Ectodermal cell (in vitro differentiated cells): ENCODE data around the gene CDS1.

Source experiments
- H3K27ac ChIP-seq: 2 replicates; pipeline ENCODE4 v1.7.0; 2013; ENCODE audit warnings: mild to moderate bottlenecking, low read depth, low read length; ENCODE audit not compliant: insufficient read depth, poor library complexity, severe bottlenecking
- H3K27me3 ChIP-seq: 2 replicates; pipeline ENCODE4 v1.7.0; 2013; ENCODE audit warnings: mild to moderate bottlenecking, low read length; ENCODE audit not compliant: insufficient read depth, control insufficient read depth, poor library complexity, severe bottlenecking
- H3K36me3 ChIP-seq: one replicate; pipeline ENCODE4 v1.7.0; 2013; ENCODE audit warnings: low read length; ENCODE audit not compliant: control insufficient read depth, insufficient read depth
- H3K4me1 ChIP-seq: one replicate; pipeline ENCODE4 v1.7.0; 2013; ENCODE audit warnings: low read length; ENCODE audit not compliant: control insufficient read depth, insufficient read depth
- H3K4me3 ChIP-seq: 2 replicates; pipeline ENCODE4 v1.7.0; 2013; ENCODE audit warnings: low read depth, low read length, control low read depth; ENCODE audit not compliant: insufficient read depth
- H3K9me3 ChIP-seq: 2 replicates; pipeline ENCODE4 v1.7.0; 2013; ENCODE audit warnings: mild to moderate bottlenecking, low read length, moderate library complexity; ENCODE audit not compliant: control insufficient read depth
- WGBS, 2 experiments: methylation state at CpG; one replicate each; pipeline ENCODE4 v1.1.7; 2013; ENCODE audit warnings: missing lambda C conversion rate in 2 of 2; 5-methylcytosine and 5-hydroxymethylcytosine counted together

CDS1 gene

DNA sequence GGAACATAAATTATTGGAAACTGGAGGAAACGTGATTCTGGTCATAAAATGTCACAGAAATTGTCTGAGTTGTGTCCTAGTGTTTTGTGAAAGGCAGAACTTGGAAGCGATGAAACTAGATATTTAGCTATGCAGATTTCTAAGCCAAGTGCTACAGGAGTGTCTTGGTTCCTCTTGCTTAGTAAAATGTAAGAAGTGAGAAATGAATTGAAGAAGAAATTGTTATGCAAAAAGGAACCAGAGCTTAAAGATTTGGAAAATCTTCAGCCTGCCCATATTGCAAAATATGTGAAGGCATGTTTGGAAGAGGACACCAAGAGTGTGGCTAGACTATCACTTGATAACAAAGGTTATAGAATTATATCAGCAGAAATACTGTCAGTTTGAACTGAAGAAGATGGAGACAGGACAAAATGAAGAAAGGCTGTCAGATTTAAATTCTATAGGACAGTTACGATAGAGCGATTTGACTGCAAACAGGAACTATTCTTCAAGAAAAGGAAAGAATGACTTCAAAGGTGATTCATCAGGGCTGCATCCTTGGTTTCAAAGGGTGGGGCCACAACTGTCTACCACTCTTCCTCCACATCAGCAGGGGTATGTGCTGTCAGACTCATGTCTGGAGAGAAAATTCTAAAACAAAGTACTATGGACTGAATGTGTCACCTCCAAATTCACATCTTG, 9.4 kb upstream of the CDS1 start:
- peaks cover 2% of the 10 kb centered on the region for H3K4me1 ChIP-seq
- no peaks in the 10 kb centered on the region for H3K27me3 ChIP-seq
- H3K36me3 ChIP-seq, result no peaks in the 10 kb centered on the region
- no peak overlapping the region for H3K27ac ChIP-seq
- H3K4me3 ChIP-seq, result no peak overlapping the region
- no peaks in the 10 kb centered on the region for H3K9me3 ChIP-seq
- WGBS, 2 experiments, result 91 to 95% methylated on average over 4 of the region's 4 CpGs

DNA sequence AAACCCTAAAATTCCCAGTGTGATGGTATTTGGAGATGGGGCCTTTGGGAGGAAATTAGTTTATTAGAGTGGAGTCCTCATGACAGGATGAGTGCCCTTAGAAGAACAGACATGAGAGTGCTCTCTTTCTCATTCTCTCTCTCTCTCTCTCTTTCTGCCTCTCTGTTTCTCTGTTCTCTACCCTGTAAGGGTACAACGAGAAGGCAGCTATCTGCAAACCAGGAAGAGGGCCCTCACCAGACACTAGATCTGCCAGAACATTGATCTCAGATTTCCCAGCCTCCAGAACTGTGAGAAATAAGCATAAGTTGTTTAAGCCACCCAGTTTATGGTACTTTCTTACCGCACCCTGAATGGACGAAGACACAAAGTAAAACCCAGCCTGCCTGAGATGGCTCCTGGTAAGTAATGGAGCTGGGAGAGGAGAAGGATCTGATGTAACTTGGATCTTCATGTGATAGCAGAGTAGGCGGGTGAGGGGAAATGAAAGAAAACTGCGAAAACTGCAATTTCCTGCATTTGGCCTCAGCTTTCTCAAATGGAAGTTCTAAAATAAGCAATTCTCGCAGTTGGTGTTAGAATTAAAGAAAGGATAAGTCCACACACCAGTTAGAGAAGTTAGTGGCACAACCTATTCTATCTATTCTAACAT, 8.7 kb upstream of the CDS1 start:
- H3K9me3 ChIP-seq, result no peaks in the 10 kb centered on the region
- WGBS, 2 experiments, result 92 to 95% methylated on average over 6 of the region's 6 CpGs
- H3K27ac ChIP-seq, result no peak overlapping the region

DNA sequence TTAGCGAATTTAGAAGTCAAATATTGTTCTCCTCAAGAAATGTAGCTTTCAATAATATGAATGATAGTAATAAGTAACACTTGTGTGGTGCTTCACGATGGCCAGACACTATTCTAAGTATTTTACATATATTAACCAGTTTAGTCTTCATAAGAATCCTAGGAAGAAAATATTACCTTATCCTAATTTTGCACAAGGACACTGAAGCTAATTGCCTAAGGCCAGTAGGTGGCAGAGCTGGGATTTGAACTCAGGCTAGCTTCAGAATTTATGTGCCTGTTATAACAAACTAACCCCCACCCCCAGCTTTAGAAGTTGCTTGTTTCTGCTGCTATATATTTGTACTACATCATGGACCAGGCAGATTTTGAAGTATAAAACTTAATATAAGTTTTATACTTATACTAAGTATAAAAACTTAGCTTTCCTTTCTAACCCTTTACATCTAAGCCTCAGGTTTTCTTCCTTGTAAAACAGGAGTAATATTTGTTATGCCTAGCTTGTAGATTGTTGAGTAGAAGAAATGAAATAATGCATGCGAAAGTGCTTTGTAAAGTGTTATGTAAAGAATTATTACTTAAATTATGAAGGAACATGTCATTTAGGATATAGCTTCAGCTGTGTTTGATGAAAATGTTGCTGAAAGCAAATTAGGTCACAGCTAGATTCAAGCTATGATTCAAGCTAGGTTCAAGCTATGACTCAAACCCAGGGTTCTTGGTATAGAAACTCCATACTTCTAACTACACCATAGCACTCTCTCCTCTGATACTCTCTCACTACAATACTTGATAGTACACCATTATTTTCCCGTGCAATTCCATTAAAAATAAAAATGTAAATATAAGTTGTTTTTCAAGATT, 4.2 kb upstream of the CDS1 start:
- 90 to 91% methylated on average over 1 of the region's 4 CpGs for WGBS, 2 experiments

More for the DNA sequence above, 8.7 kb upstream of the CDS1 start:
- no peaks in the 10 kb centered on the region for H3K36me3 ChIP-seq
- H3K4me3 ChIP-seq, result no peak overlapping the region
- no peaks in the 10 kb centered on the region for H3K27me3 ChIP-seq
- H3K4me1 ChIP-seq, result peaks cover 4% of the 10 kb centered on the region

DNA sequence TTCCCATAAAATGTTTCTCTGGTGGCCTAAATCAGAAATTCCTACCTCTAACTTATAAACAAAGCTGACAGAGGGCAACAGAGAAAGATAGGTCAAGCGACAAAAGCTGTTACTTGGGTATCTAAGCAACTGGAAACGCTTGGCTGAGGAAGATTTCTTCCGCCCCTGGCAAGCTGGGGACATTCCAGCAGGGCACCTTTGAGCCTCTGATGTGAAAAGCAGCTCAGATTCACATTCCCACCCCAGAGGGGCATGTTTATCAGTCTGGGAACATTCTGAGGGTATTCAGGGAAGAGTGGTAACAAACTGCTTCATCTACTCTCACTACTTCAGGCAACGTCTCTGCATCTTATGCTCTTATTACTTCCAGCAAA, 3.5 kb upstream of the CDS1 start:
- Histone ChIP-seq H3K27me3 (peaks cover 33% of the 10 kb centered on the region), H3K36me3 (no peaks in the 10 kb centered on the region), H3K9me3 (no peaks in the 10 kb centered on the region), H3K4me1 (peaks cover 11% of the 10 kb centered on the region), H3K27ac (peak overlapping the region; percentile 73), H3K4me3 (no peak overlapping the region)
- WGBS, 2 experiments, result 27 to 35% methylated on average over 4 of the region's 4 CpGs

More for the DNA sequence above, 4.2 kb upstream of the CDS1 start:
- Histone ChIP-seq H3K27me3 (peaks cover 27% of the 10 kb centered on the region), H3K27ac (peak overlapping the region; percentile 73), H3K4me3 (no peak overlapping the region), H3K4me1 (peaks cover 11% of the 10 kb centered on the region), H3K36me3 (no peaks in the 10 kb centered on the region), H3K9me3 (no peaks in the 10 kb centered on the region)

DNA sequence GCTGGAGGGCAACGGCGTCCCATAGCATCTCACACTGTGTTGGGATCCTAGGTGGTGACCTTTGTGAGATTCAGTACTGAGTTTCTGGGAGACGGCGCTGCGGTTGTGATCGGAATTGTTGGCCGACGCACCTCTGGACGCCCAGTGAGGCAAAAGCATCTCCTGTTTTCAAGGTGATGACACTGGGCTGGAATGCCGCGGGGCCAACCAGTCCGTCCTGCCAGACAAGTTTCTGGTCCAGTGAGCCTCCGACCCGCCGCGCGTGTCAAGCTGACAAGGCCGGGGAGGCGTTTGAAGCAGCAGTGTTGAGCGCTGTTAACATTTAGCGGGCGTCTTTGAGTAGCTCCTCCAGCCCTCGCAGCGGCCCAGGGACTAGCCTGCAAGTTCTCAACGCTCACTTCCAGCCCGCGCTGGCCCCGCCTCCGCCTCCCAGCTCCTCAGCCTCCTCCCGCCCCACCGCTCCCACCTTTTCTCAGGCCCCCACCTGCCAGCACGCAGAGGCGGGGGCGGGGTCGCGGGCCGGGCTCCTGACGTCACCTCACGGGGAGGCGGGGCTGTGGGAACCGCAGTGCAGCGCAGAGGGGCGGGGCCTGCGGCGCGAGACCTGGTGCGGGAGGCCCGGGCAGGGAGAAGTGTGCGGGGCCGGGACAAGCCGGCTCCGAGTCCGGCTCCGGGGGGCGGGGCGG, 482 bp upstream of the CDS1 start:
- peaks cover 42% of the 10 kb centered on the region for H3K27me3 ChIP-seq
- no peaks in the 10 kb centered on the region for H3K9me3 ChIP-seq
- H3K27ac ChIP-seq, result no peak overlapping the region
- peak overlapping the region; percentile 63 for H3K4me3 ChIP-seq
- H3K36me3 ChIP-seq, result no peaks in the 10 kb centered on the region
- H3K4me1 ChIP-seq, result peaks cover 11% of the 10 kb centered on the region
- 1% methylated on average over 56 of the region's 56 CpGs for WGBS, 2 experiments

DNA sequence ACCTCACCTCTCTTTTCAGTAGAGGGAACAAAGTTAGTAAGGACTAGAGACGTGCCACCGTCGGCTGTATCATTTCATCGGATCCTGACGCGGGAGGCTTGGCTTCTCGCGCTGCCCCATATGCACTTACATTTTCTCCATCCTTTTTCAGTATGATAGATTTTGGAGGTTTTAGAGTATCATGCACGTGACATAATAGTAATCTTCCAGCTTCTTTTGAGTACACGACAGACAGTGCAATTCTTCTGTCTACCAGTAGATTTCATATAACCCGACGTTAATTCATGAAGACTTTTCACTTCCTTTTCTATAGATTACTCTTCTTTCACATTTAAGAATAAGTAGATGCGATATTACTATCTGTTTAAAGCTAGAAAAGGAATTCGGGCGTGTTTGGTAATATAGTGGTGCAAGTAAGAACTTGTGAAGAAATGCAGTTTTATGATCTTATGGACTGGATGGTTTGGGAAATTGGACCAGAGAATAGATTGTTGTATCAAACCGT, 1.0 kb downstream of the CDS1 start:
- peak overlapping the region; percentile 63 for H3K4me3 ChIP-seq
- H3K4me1 ChIP-seq, result peaks cover 10% of the 10 kb centered on the region
- H3K27ac ChIP-seq, result no peak overlapping the region
- peaks cover 3% of the 10 kb centered on the region for H3K9me3 ChIP-seq
- no peaks in the 10 kb centered on the region for H3K36me3 ChIP-seq
- 23 to 25% methylated on average over 16 of the region's 16 CpGs for WGBS, 2 experiments
- H3K27me3 ChIP-seq, result peaks cover 42% of the 10 kb centered on the region

DNA sequence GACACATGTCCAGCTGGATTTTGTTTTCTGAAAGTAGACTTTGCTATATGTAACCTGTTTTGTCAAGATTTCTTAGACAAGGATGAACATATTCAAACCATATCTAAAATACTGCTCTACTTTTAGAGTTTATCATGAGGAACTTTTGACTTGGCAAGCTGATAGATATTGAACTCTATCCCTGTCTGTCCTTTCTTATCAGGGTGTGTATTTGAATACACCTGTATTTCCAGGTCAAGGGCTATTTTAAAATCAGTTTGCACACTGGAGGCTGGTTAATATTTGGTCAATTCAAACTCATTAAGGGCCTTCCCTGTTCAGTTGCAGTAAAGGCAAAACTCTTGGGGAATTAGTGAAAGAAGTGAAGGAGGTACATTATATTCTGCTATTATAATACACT, 2.3 kb downstream of the CDS1 start:
- Histone ChIP-seq H3K4me1 (peaks cover 3% of the 10 kb centered on the region), H3K9me3 (peaks cover 3% of the 10 kb centered on the region), H3K36me3 (no peaks in the 10 kb centered on the region), H3K27ac (no peak overlapping the region), H3K27me3 (peaks cover 42% of the 10 kb centered on the region), H3K4me3 (no peak overlapping the region)

DNA sequence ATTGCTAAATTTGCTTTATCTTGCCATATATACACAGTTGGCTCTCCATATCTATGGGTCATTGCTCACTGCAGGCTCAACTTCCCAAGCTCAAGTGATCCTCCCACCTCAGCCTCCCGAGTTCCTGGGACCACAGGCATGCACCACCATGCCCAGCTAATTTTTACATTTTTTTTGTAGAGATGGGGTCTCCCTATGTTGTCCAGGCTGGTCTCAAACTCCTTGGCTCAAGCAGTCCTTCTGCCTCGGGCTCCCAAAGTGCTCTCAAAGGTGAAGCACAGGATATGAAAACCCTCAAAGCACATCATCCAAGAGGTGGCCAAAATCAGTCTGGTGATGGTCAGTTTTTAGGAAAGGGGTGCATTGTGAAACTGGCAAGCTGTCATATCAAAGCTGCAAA, 11.8 kb downstream of the CDS1 start:
- Histone ChIP-seq H3K36me3 (no peaks in the 10 kb centered on the region), H3K4me1 (no peaks in the 10 kb centered on the region), H3K27me3 (no peaks in the 10 kb centered on the region), H3K4me3 (no peak overlapping the region), H3K27ac (no peak overlapping the region), H3K9me3 (no peaks in the 10 kb centered on the region)
- 83 to 93% methylated on average over 2 of the region's 2 CpGs for WGBS, 2 experiments

DNA sequence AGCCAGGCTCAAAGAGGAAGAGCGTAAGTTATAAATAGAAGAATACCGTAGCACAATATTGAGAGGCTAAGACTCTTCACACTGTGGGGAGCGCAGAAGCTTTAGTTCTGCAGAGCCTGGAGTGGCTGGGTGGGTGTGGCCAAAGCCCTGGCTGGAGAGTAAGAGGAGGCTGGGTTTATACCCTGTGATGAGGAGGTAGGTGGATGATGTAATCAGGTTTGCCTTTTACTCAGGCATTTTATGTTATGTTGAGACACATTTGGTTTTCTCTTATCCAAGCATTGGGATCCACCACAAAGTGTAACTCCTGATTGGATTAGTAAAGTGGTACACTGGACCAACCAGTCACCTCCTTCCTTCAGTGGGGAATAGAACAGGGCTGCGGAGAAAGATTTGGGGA, 13.9 kb downstream of the CDS1 start:
- no peaks in the 10 kb centered on the region for H3K36me3 ChIP-seq
- no peaks in the 10 kb centered on the region for H3K9me3 ChIP-seq
- 89 to 93% methylated on average over 3 to 4 of the region's 4 CpGs for WGBS, 2 experiments
- H3K4me3 ChIP-seq, result no peak overlapping the region
- no peaks in the 10 kb centered on the region for H3K4me1 ChIP-seq
- no peak overlapping the region for H3K27ac ChIP-seq
- no peaks in the 10 kb centered on the region for H3K27me3 ChIP-seq
